Measurements from ENCODE around the gene DUSP28. TPM values are rescaled to one million over a fixed set of nuclear protein-coding genes. Genes with fewer than 3 reads are reported as not detected.

Gene DUSP28
- total and polyA plus RNA-seq, 10 of the 15 experiments (the other 5 are each of a cell fraction or from before 2014, with no cell fraction given): 2.5 to 12.5 (median 6.4) TPM

GRCh38 chr2:240596491-240596931 lies 36.4 kb downstream of the DUSP28 start:
- in situ Hi-C loops (cut with MboI): no loop called here
- H3K4me1 ChIP-seq (ENCODE audit: control insufficient read depth, insufficient read depth, low read length): no peaks in the 10 kb centered on the region; the same call in 1 of the 2 replicates

More at GRCh38 chr2:240596491-240596931, 36.4 kb downstream of the DUSP28 start:
- Histone ChIP-seq H3K79me2 (ENCODE audit: control insufficient read depth, insufficient read depth, low read length) (no peaks in the 10 kb centered on the region), H3K27ac (ENCODE audit: control insufficient read depth, insufficient read depth) (no peak overlapping the region), H2AFZ (ENCODE audit: control insufficient read depth, low read depth, low read length) (no peak overlapping the region), H3K27me3 (replicated peaks in 1 of 2; ENCODE audit: control insufficient read depth in 2 of 2, insufficient read depth in 2 of 2, low read length in 1 of 2) (no peaks in the 10 kb centered on the region), H3K4me2 (ENCODE audit: control insufficient read depth, insufficient read depth) (no peak overlapping the region), H3K9me3 (replicated peaks; ENCODE audit: control insufficient read depth, insufficient read depth, low read length) (no peaks in the 10 kb centered on the region), H3K36me3 (ENCODE audit: control insufficient read depth in 2 of 2, insufficient read depth in 2 of 2, low read length in 1 of 2) (peaks cover 0 to 25% of the 10 kb centered on the region in 2 experiments; a peak in 3 of 4 replicates), H3K4me3 (no peak overlapping the region), H3K9ac (ENCODE audit: control insufficient read depth, insufficient read depth, low read length) (no peak overlapping the region), H4K20me1 (ENCODE audit: control insufficient read depth, insufficient read depth) (no peaks in the 10 kb centered on the region)
- ChIA-PET POLR2A (no interaction called here), SMC1A (ENCODE audit: uncharacterized antibody, unreplicated experiment) (no interaction called here), RAD21 (ENCODE audit: unreplicated experiment) (no interaction called here), CTCF (no interaction called here)
- WGBS (ENCODE audit: insufficient coverage, insufficient replicate concordance, low lambda C conversion rate, missing lambda C conversion rate): 85% methylated on average over 23 of the region's 23 CpGs
- TF ChIP-seq MXI1 (IDR thresholded peaks at IDR 0.05; ENCODE audit: low read depth, low read length): no peak
- TF ChIP-seq ATF7 (IDR thresholded peaks at IDR 0.05; ENCODE audit: low read depth): no peak
- no peak for TF ChIP-seq POLR2AphosphoS2 (IDR thresholded peaks at IDR 0.05; ENCODE audit: low read depth, low read length)
- no peak for TF ChIP-seq TCF3 (IDR thresholded peaks at IDR 0.05; ENCODE audit: borderline replicate concordance, insufficient read depth, low read depth, low read length)
- TF ChIP-seq DPF2 (IDR thresholded peaks at IDR 0.05): no peak
- no peak for TF ChIP-seq TAF1 (IDR thresholded peaks at IDR 0.05; ENCODE audit: borderline replicate concordance, low read depth, low read length)
- no peak for TF ChIP-seq SPI1 (IDR thresholded peaks at IDR 0.05; ENCODE audit: borderline replicate concordance, insufficient read depth, low read depth, low read length)
- no peak for TF ChIP-seq ZNF622 (IDR thresholded peaks at IDR 0.05)
- TF ChIP-seq E2F8 (IDR thresholded peaks at IDR 0.05; ENCODE audit: low read depth, partially characterized antibody): no peak
- no peak for TF ChIP-seq ZBTB11 (CRISPR knock-in tag; IDR thresholded peaks at IDR 0.05)
- no peak for TF ChIP-seq MLLT1 (IDR thresholded peaks at IDR 0.05)
- no peak for ATAC-seq
- DNase-seq (ENCODE audit: low read depth, low spot score): no peak
- no peak for FAIRE-seq
- intact Hi-C loops (cut with micrococcal nuclease; ENCODE audit: unreplicated experiment): no loop called here
- no TSS peak for BruUV-seq (replicated peaks)
